LNCaP clone FGC (cell line): ENCODE results near the gene DDC.
"Not testable (repeated sequence)": the region's sequence is repeated elsewhere in the genome, so short reads cannot be mapped to it uniquely, and the experiment has no call there.

Source experiments
- DNase-seq: peaks from one replicate; pipeline ENCODE4 v3.0.0-alpha.2; 2011; ENCODE audit warnings: low read depth
- H3K4me3 ChIP-seq: 2 replicates; pipeline ENCODE4 v1.5.1; 2011; ENCODE audit warnings: mild to moderate bottlenecking, low read depth, low read length, control low read depth
- CTCF ChIP-seq: IDR thresholded peaks from 2 replicates; pipeline ENCODE4 v1.5.1; 2012; ENCODE audit warnings: mild to moderate bottlenecking; ENCODE audit not compliant: control insufficient read depth, insufficient read depth; ENCODE audit errors: extremely low read depth

Gene DDC

GRCh38 chr7:50543776-50544442 is 21.3 kb downstream of the DDC start:
- no peak overlapping the region for H3K4me3 ChIP-seq
- no peak for DNase-seq
- no peak for TF ChIP-seq CTCF

DNA sequence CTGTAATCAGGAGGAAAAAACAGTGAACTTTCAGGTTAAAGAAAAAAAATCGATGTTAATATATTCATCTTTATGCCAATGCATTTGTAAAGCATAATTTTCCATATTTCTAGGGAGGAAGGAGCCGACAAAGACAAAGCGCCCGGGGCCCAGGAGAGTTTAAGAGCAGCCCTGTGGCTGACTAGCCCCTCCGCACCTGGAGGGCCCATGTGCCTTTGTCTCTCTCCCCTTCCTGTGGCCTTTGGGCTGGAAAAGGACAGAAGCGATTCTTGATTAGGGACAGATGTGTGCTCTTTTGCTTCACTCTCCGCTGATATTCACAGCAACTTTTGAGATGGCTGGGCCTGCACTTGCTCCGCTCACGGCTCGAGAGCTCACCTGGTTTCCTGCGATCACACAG is 23.1 kb downstream of the DDC start:
- no peak for TF ChIP-seq CTCF
- H3K4me3 ChIP-seq = no peak overlapping the region
- no peak for DNase-seq

GRCh38 chr7:50540785-50541579 is 24.2 kb downstream of the DDC start:
- no peak for TF ChIP-seq CTCF
- H3K4me3 ChIP-seq = no peak overlapping the region
- no peak for DNase-seq

GRCh38 chr7:50539725-50540124 is 25.5 kb downstream of the DDC start:
- H3K4me3 ChIP-seq = no peak overlapping the region
- DNase-seq = no peak
- TF ChIP-seq CTCF = no peak

DNA sequence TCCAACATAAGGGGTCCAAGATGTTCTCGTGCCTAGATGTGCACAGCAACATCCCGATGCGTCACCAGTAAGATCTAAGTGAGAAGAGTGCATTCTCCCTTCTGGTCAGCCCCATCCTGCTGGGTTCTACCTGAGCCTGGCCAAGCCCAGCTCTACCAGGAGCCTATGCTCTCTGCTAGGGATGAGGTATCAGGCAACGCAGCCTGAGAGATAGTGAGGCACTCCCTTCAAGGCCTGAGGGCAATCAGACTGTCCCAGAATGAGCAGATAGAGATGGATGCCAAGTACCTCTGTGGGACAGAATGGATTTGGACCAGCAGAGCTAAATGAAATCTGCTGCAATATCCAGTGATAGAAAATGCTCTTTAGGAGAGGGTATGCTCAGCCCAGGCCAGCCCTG is 26.7 kb downstream of the DDC start:
- no peak for DNase-seq
- no peak overlapping the region for H3K4me3 ChIP-seq
- TF ChIP-seq CTCF = no peak

GRCh38 chr7:50537417-50537816 is 27.8 kb downstream of the DDC start:
- H3K4me3 ChIP-seq = no peak overlapping the region
- no peak for TF ChIP-seq CTCF
- no peak for DNase-seq

DNA sequence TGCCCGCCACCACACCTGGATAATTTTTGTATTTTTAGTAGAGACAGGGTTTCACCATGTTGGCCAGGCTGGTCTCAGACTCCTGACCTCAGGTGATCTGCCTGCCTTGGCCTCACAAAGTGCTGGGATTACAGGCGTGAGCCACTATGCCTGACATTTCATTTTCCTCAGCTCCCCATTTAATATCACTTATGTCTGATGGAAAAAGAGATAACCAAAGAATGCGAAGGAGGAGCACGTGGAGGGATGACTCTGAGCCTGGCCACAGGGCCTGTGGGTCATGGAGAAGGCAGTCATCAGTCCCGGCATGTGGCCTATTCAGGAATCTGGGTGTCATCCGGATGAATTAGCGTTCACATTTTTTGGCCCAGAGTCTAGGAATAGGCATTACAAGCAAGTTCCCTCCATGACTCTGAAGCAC is 29.9 kb downstream of the DDC start:
- not testable (repeated sequence) for DNase-seq, H3K4me3 ChIP-seq
